H9 (cell line): ENCODE data around the gene GLCCI1. TPM values are rescaled to one million over a fixed set of nuclear protein-coding genes. Genes with fewer than 3 reads are reported as not detected.

Source experiments
- DNase-seq: peaks from one replicate; pipeline ENCODE4 v3.0.0-alpha.2; 2017
- H2AFZ ChIP-seq: one replicate; pipeline ENCODE4 v1.6.1; 2013; ENCODE audit warnings: mild to moderate bottlenecking, low read length, control low read depth, moderate library complexity
- H2AK5ac ChIP-seq: 2 replicates; pipeline ENCODE4 v1.6.1; 2013; ENCODE audit warnings: low read length, control low read depth, mixed read lengths; ENCODE audit not compliant: insufficient read length
- H2BK120ac ChIP-seq: one replicate; pipeline ENCODE4 v1.6.1; 2013; ENCODE audit warnings: low read depth, mild to moderate bottlenecking, low read length, control low read depth, inconsistent platforms; ENCODE audit not compliant: poor library complexity, severe bottlenecking
- H2BK12ac ChIP-seq: 2 replicates; pipeline ENCODE4 v1.6.1; 2013; ENCODE audit warnings: low read length, control low read depth, mixed read lengths, low read depth; ENCODE audit not compliant: insufficient read length
- H2BK15ac ChIP-seq: 2 replicates; pipeline ENCODE4 v1.6.1; 2013; ENCODE audit warnings: low read depth, low read length, control low read depth
- H2BK20ac ChIP-seq: one replicate; pipeline ENCODE4 v1.6.1; 2013; ENCODE audit warnings: low read depth, mild to moderate bottlenecking, low read length, control low read depth, inconsistent platforms; ENCODE audit not compliant: poor library complexity, severe bottlenecking
- H2BK5ac ChIP-seq: 2 replicates; pipeline ENCODE4 v1.6.1; 2013; ENCODE audit warnings: low read length, control low read depth, mixed read lengths; ENCODE audit not compliant: insufficient read length
- H3K14ac ChIP-seq: 2 replicates; pipeline ENCODE4 v1.6.1; 2013; ENCODE audit warnings: low read length, control low read depth; ENCODE audit not compliant: insufficient read depth
- H3K18ac ChIP-seq: 2 replicates; pipeline ENCODE4 v1.6.1; 2013; ENCODE audit warnings: low read depth, mild to moderate bottlenecking, mixed read lengths, low read length, control low read depth; ENCODE audit not compliant: insufficient read length
- H3K23ac ChIP-seq: 2 replicates; pipeline ENCODE4 v1.6.1; 2013; ENCODE audit warnings: low read length, control low read depth, mixed read lengths, low read depth; ENCODE audit not compliant: insufficient read length
- H3K23me2 ChIP-seq: 2 replicates; pipeline ENCODE4 v1.6.1; 2013; ENCODE audit warnings: low read depth, mild to moderate bottlenecking, mixed read lengths, low read length, control low read depth; ENCODE audit not compliant: insufficient read length, poor library complexity, severe bottlenecking
- H3K27ac ChIP-seq: 2 replicates; pipeline ENCODE4 v1.5.1; 2013; ENCODE audit warnings: low read length, control low read depth, mixed read lengths, low read depth; ENCODE audit not compliant: insufficient read length
- H3K27me3 ChIP-seq: 2 replicates; pipeline ENCODE4 v1.6.1; 2013; ENCODE audit warnings: low read length, control low read depth, inconsistent platforms; ENCODE audit not compliant: insufficient read depth
- H3K4ac ChIP-seq: 2 replicates; pipeline ENCODE4 v1.6.1; 2013; ENCODE audit warnings: low read depth, mild to moderate bottlenecking, control low read depth, inconsistent platforms, low read length, moderate library complexity
- H3K4me1 ChIP-seq: 2 replicates; pipeline ENCODE4 v1.6.1; 2013; ENCODE audit warnings: low read length, control low read depth, inconsistent platforms; ENCODE audit not compliant: insufficient read depth
- H3K4me2 ChIP-seq: 2 replicates; pipeline ENCODE4 v1.6.1; 2013; ENCODE audit warnings: low read length, control low read depth, mixed read lengths; ENCODE audit not compliant: insufficient read length, insufficient read depth
- H3K56ac ChIP-seq: 2 replicates; pipeline ENCODE4 v1.6.1; 2013; ENCODE audit warnings: low read depth, mild to moderate bottlenecking, mixed read lengths, low read length, control low read depth; ENCODE audit not compliant: insufficient read length
- H3K79me1 ChIP-seq: 2 replicates; pipeline ENCODE4 v1.6.1; 2013; ENCODE audit warnings: low read depth, mild to moderate bottlenecking, moderate library complexity, low read length, control low read depth, inconsistent platforms; ENCODE audit not compliant: insufficient read depth, poor library complexity, severe bottlenecking
- H3K79me2 ChIP-seq: 2 replicates; pipeline ENCODE4 v1.6.1; 2013; ENCODE audit warnings: low read length, control low read depth, inconsistent platforms; ENCODE audit not compliant: insufficient read depth
- H3K9ac ChIP-seq: 2 replicates; pipeline ENCODE4 v1.6.1; 2013; ENCODE audit warnings: low read length, control low read depth, mixed read lengths; ENCODE audit not compliant: insufficient read length; ENCODE audit errors: extremely low read depth
- H3K9me3 ChIP-seq: one replicate; pipeline ENCODE4 v1.6.1; 2013; ENCODE audit warnings: low read depth, low read length, inconsistent platforms; ENCODE audit not compliant: control insufficient read depth
- H3T11ph ChIP-seq: one replicate; pipeline ENCODE4 v1.6.1; 2013; ENCODE audit warnings: mild to moderate bottlenecking, low read length, control low read depth, inconsistent platforms
- H4K20me1 ChIP-seq: one replicate; pipeline ENCODE4 v1.6.1; 2013; ENCODE audit not compliant: control insufficient read depth, insufficient read length, insufficient read depth
- H4K5ac ChIP-seq: 2 replicates; pipeline ENCODE4 v1.6.1; 2013; ENCODE audit warnings: low read depth, mild to moderate bottlenecking, mixed read lengths, low read length, control low read depth; ENCODE audit not compliant: insufficient read length
- H4K8ac ChIP-seq: replicated peaks from 2 replicates; pipeline ENCODE4 v1.6.1; 2013; ENCODE audit warnings: low read length, control low read depth, mixed read lengths, low read depth; ENCODE audit not compliant: insufficient read length
- H4K91ac ChIP-seq: 2 replicates; pipeline ENCODE4 v1.6.1; 2013; ENCODE audit warnings: low read depth, mild to moderate bottlenecking, moderate library complexity, mixed read lengths, low read length, control low read depth; ENCODE audit not compliant: insufficient read length
- H3K27ac Mint-ChIP-seq, 3 experiments: 2 replicates in 2 of 3; 3 replicates in 1 of 3; pipeline ENCODE4 v1.8.0; 2020 to 2021; ENCODE audit warnings: mixed read lengths in 3 of 3, mild to moderate bottlenecking in 1 of 3, moderate library complexity in 1 of 3
- H3K27me3 Mint-ChIP-seq: 2 replicates; pipeline ENCODE4 v1.8.0; 2021; ENCODE audit warnings: low read depth, mild to moderate bottlenecking, moderate library complexity, mixed read lengths
- H3K36me3 Mint-ChIP-seq, 3 experiments: 2 replicates in 2 of 3; 3 replicates in 1 of 3; pipeline ENCODE4 v1.8.0; 2020 to 2021; ENCODE audit warnings: low read depth in 3 of 3, mixed read lengths in 3 of 3; ENCODE audit not compliant: insufficient read depth in 1 of 3
- H3K4me1 Mint-ChIP-seq, 2 experiments: 2 replicates each; pipeline ENCODE4 v1.8.0; 2020; ENCODE audit warnings: mixed read lengths in 2 of 2
- H3K4me3 Mint-ChIP-seq, 2 experiments: 2 replicates in 1 of 2; 3 replicates in 1 of 2; pipeline ENCODE4 v1.8.0; 2020 to 2021; ENCODE audit warnings: mild to moderate bottlenecking in 2 of 2, mixed read lengths in 2 of 2, moderate library complexity in 1 of 2
- H3K9me3 Mint-ChIP-seq, 2 experiments: 2 replicates in 1 of 2; 3 replicates in 1 of 2; pipeline ENCODE4 v1.8.0; 2020; ENCODE audit warnings: mild to moderate bottlenecking in 2 of 2, mixed read lengths in 2 of 2, moderate library complexity in 1 of 2
- CTCF ChIP-seq: fragments of 200-600 bp; sonication (generic); conservative IDR thresholded peaks from 3 replicates; pipeline ENCODE4 v1.8.0; 2021; ENCODE audit warnings: antibody characterized with exemption, mild to moderate bottlenecking
- WGBS: extraction: QIAGEN DNeasy Blood & Tissue Kit; methylation state at CpG from one replicate; pipeline ENCODE4 v1.1.7; 2013; ENCODE audit warnings: missing lambda C conversion rate, low lambda C conversion rate, mixed read lengths; ENCODE audit not compliant: insufficient read length; ENCODE audit errors: extremely low coverage; 5-methylcytosine and 5-hydroxymethylcytosine counted together
- total RNA-seq: library from RNA; stranded (reverse); gene quantifications from 2 replicates; pipeline ENCODE4 v1.2.1, GENCODE V29; 2021

GLCCI1 gene
- total RNA-seq, 1 experiment from 2014 or later = 19.1 TPM

GRCh38 chr7:7976677-7977076 is 8.1 kb downstream of the GLCCI1 start:
- no peaks in the 10 kb centered on the region for H4K20me1 ChIP-seq
- H3K27me3 Mint-ChIP-seq = no peaks in the 10 kb centered on the region

More at GRCh38 chr7:7976677-7977076, 8.1 kb downstream of the GLCCI1 start:
- H2BK12ac ChIP-seq = no peak overlapping the region
- H2BK20ac ChIP-seq = no peak overlapping the region
- WGBS = no CpG with 5 or more reads among the region's 3 CpGs
- H2AK5ac ChIP-seq = no peak overlapping the region
- H4K5ac ChIP-seq = no peak overlapping the region
- H2BK15ac ChIP-seq = no peak overlapping the region
- H3K27me3 ChIP-seq = no peaks in the 10 kb centered on the region
- Mint-ChIP-seq H3K36me3 (no peaks in the 10 kb centered on the region), H3K4me3 (no peak overlapping the region), H3K27ac (no peak overlapping the region), H3K4me1 (peaks cover 18 to 23% of the 10 kb centered on the region in 2 experiments), H3K9me3 (no peaks in the 10 kb centered on the region)
- H2BK5ac ChIP-seq = no peak overlapping the region
- H3K23ac ChIP-seq = no peak overlapping the region
- H3K4me2 ChIP-seq = no peak overlapping the region
- no peak overlapping the region for H3K18ac ChIP-seq
- H2AFZ ChIP-seq = no peak overlapping the region
- H4K91ac ChIP-seq = no peak overlapping the region
- H3K79me2 ChIP-seq = peaks cover 5% of the 10 kb centered on the region; the same call in 1 of the 2 replicates
- H3K27ac ChIP-seq = no peak overlapping the region
- H3T11ph ChIP-seq = no peak overlapping the region
- H3K79me1 ChIP-seq = no peaks in the 10 kb centered on the region
- H3K14ac ChIP-seq = no peak overlapping the region
- H3K4ac ChIP-seq = no peak overlapping the region
- no peak overlapping the region for H3K56ac ChIP-seq
- H3K9me3 ChIP-seq = no peaks in the 10 kb centered on the region
- H3K23me2 ChIP-seq = no peaks in the 10 kb centered on the region
- no peak for DNase-seq
- H2BK120ac ChIP-seq = no peak overlapping the region
- H3K9ac ChIP-seq = no peak overlapping the region
- no peak for TF ChIP-seq CTCF
- no peak overlapping the region for H4K8ac ChIP-seq
- H3K4me1 ChIP-seq = peaks cover 3% of the 10 kb centered on the region; the same call in 1 of the 2 replicates
